Neuron (in vitro differentiated cells): Measurements from ENCODE around the gene NVL.
"Not testable (repeated sequence)": the region's sequence is repeated elsewhere in the genome, so short reads cannot be mapped to it uniquely, and the experiment has no call there.

ENCODE experiments used
- H2AFZ ChIP-seq: one replicate; pipeline ENCODE4 v1.6.1; 2013; ENCODE audit warnings: low read depth, mild to moderate bottlenecking, inconsistent platforms, low read length, moderate library complexity
- H3K27me3 ChIP-seq: one replicate; pipeline ENCODE4 v1.6.1; 2013; ENCODE audit warnings: low read length; ENCODE audit not compliant: insufficient read depth
- H3K36me3 ChIP-seq: one replicate; pipeline ENCODE4 v1.6.1; 2013; ENCODE audit warnings: low read length; ENCODE audit not compliant: insufficient read depth
- H3K4me1 ChIP-seq: one replicate; pipeline ENCODE4 v1.6.1; 2013; ENCODE audit warnings: low read length; ENCODE audit not compliant: insufficient read depth
- H3K4me3 ChIP-seq: 2 replicates; pipeline ENCODE4 v1.5.1; 2013; ENCODE audit warnings: mild to moderate bottlenecking, low read length, moderate library complexity
- H3K9me3 ChIP-seq: one replicate; pipeline ENCODE4 v1.6.1; 2013; ENCODE audit warnings: low read length

The NVL gene

GRCh38 chr1:224352436-224353085 lies 22.6 kb upstream of the NVL start:
- H3K4me1 ChIP-seq, H3K36me3 ChIP-seq, H3K27me3 ChIP-seq, H3K4me3 ChIP-seq, H3K9me3 ChIP-seq, H2AFZ ChIP-seq: not testable (repeated sequence)

- not testable (repeated sequence) for H3K4me3 ChIP-seq, H3K9me3 ChIP-seq, H2AFZ ChIP-seq, H3K36me3 ChIP-seq, H3K27me3 ChIP-seq, H3K4me1 ChIP-seq
Measured at GRCh38 chr1:224349716-224350115, 19.7 kb upstream of the NVL start.

GRCh38 chr1:224348137-224348536 lies 18.2 kb upstream of the NVL start:
- Histone ChIP-seq H3K27me3 (no peaks in the 10 kb centered on the region), H3K4me3 (no peak overlapping the region), H2AFZ (no peak overlapping the region)

GRCh38 chr1:224343679-224344078 lies 13.7 kb upstream of the NVL start:
- no peak overlapping the region for H2AFZ ChIP-seq
- no peak overlapping the region for H3K4me3 ChIP-seq

More at GRCh38 chr1:224348137-224348536, 18.2 kb upstream of the NVL start:
- peaks cover 2% of the 10 kb centered on the region for H3K9me3 ChIP-seq
- no peaks in the 10 kb centered on the region for H3K4me1 ChIP-seq
- H3K36me3 ChIP-seq, result no peaks in the 10 kb centered on the region

GRCh38 chr1:224340453-224341384 lies 10.7 kb upstream of the NVL start:
- not testable (repeated sequence) for H3K4me1 ChIP-seq, H3K27me3 ChIP-seq, H3K4me3 ChIP-seq, H3K36me3 ChIP-seq, H3K9me3 ChIP-seq
- peak overlapping the region; percentile 28 for H2AFZ ChIP-seq

More at GRCh38 chr1:224343679-224344078, 13.7 kb upstream of the NVL start:
- no peaks in the 10 kb centered on the region for H3K4me1 ChIP-seq
- peaks cover 2% of the 10 kb centered on the region for H3K9me3 ChIP-seq
- no peaks in the 10 kb centered on the region for H3K27me3 ChIP-seq
- no peaks in the 10 kb centered on the region for H3K36me3 ChIP-seq

- no peaks in the 10 kb centered on the region for H3K27me3 ChIP-seq
- no peak overlapping the region for H2AFZ ChIP-seq
- H3K4me1 ChIP-seq, result no peaks in the 10 kb centered on the region
- peaks cover 2% of the 10 kb centered on the region for H3K9me3 ChIP-seq
- no peaks in the 10 kb centered on the region for H3K36me3 ChIP-seq
- no peak overlapping the region for H3K4me3 ChIP-seq
Measured at GRCh38 chr1:224339442-224340033, 9.6 kb upstream of the NVL start.

GRCh38 chr1:224338150-224338838 lies 8.3 kb upstream of the NVL start:
- H3K4me3 ChIP-seq, result no peak overlapping the region
- no peaks in the 10 kb centered on the region for H3K36me3 ChIP-seq
- H2AFZ ChIP-seq, result no peak overlapping the region
- no peaks in the 10 kb centered on the region for H3K4me1 ChIP-seq
- H3K27me3 ChIP-seq, result no peaks in the 10 kb centered on the region
- no peaks in the 10 kb centered on the region for H3K9me3 ChIP-seq

GRCh38 chr1:224333939-224334786 lies 4.2 kb upstream of the NVL start:
- H3K4me3 ChIP-seq, result no peak overlapping the region
- H2AFZ ChIP-seq, result no peak overlapping the region
- no peaks in the 10 kb centered on the region for H3K9me3 ChIP-seq
- H3K36me3 ChIP-seq, result no peaks in the 10 kb centered on the region
- no peaks in the 10 kb centered on the region for H3K27me3 ChIP-seq
- peaks cover 9% of the 10 kb centered on the region for H3K4me1 ChIP-seq

GRCh38 chr1:224333309-224333926 lies 3.4 kb upstream of the NVL start:
- Histone ChIP-seq H2AFZ (no peak overlapping the region), H3K4me1 (peaks cover 14% of the 10 kb centered on the region), H3K9me3 (no peaks in the 10 kb centered on the region), H3K36me3 (no peaks in the 10 kb centered on the region), H3K27me3 (no peaks in the 10 kb centered on the region), H3K4me3 (no peak overlapping the region)

GRCh38 chr1:224331824-224332223 lies 1.9 kb upstream of the NVL start:
- Histone ChIP-seq H3K4me3 (no peak overlapping the region), H2AFZ (no peak overlapping the region), H3K36me3 (peaks cover 4% of the 10 kb centered on the region), H3K9me3 (no peaks in the 10 kb centered on the region), H3K27me3 (no peaks in the 10 kb centered on the region), H3K4me1 (peaks cover 14% of the 10 kb centered on the region)

GRCh38 chr1:224331326-224331725 lies 1.4 kb upstream of the NVL start:
- H3K27me3 ChIP-seq, result no peaks in the 10 kb centered on the region
- H3K4me1 ChIP-seq, result peaks cover 14% of the 10 kb centered on the region
- no peaks in the 10 kb centered on the region for H3K9me3 ChIP-seq
- H2AFZ ChIP-seq, result no peak overlapping the region
- no peak overlapping the region for H3K4me3 ChIP-seq
- H3K36me3 ChIP-seq, result peaks cover 4% of the 10 kb centered on the region

GRCh38 chr1:224329484-224329841 lies 509 bp downstream of the NVL start:
- Histone ChIP-seq H2AFZ (peak overlapping the region; percentile 91), H3K27me3 (no peaks in the 10 kb centered on the region), H3K4me1 (peaks cover 14% of the 10 kb centered on the region), H3K4me3 (peak overlapping the region; percentile 87), H3K9me3 (no peaks in the 10 kb centered on the region), H3K36me3 (peaks cover 12% of the 10 kb centered on the region)
